ENCODE measurements around the gene PTPRS. TPM values are rescaled to one million over a fixed set of nuclear protein-coding genes. Genes with fewer than 3 reads are reported as not detected.

Gene PTPRS
- total RNA-seq, 1 donor from 2014 or later, result 167 TPM

GRCh38 chr19:5369962-5370367, 29.4 kb upstream of the PTPRS start:
- no peaks in the 10 kb centered on the region for H4K20me1 ChIP-seq (ENCODE audit: low read depth)
- peaks cover 14% of the 10 kb centered on the region for H3F3A ChIP-seq (ENCODE audit: low read depth)
- no peaks in the 10 kb centered on the region for H3K79me2 ChIP-seq (ENCODE audit: low read depth)
- H3K27me3 ChIP-seq, result peaks cover 59% of the 10 kb centered on the region
- no peak overlapping the region for H3K27ac ChIP-seq
- H3K9me3 ChIP-seq (ENCODE audit: low read depth), result no peaks in the 10 kb centered on the region
- H3K9ac ChIP-seq, result no peak overlapping the region
- no peak overlapping the region for H3K4me2 ChIP-seq
- TF ChIP-seq CTCF (IDR thresholded peaks at IDR 0.05) (peak; percentile 80), EZH2 (IDR thresholded peaks at IDR 0.05) (no peak)
- DNase-seq (ENCODE audit: low spot score), result peak; percentile 73
- H3K27ac Mint-ChIP-seq, result no peak overlapping the region
- H3K4me1 ChIP-seq, result peaks cover under 1% of the 10 kb centered on the region
- H3K27me3 Mint-ChIP-seq (ENCODE audit: insufficient read depth, low read depth), result peaks cover 6% of the 10 kb centered on the region
- no peak overlapping the region for H2AFZ ChIP-seq (replicated peaks)
- H3K36me3 ChIP-seq, result no peaks in the 10 kb centered on the region
- H3K4me1 Mint-ChIP-seq, result no peaks in the 10 kb centered on the region
- no peak overlapping the region for H3K4me3 Mint-ChIP-seq
- no peaks in the 10 kb centered on the region for H3K9me3 Mint-ChIP-seq
- H3K4me3 ChIP-seq, result no peak overlapping the region
- H3K36me3 Mint-ChIP-seq, result no peaks in the 10 kb centered on the region

GRCh38 chr19:5369304-5369703, 28.7 kb upstream of the PTPRS start:
- peaks cover 5% of the 10 kb centered on the region for H3K4me1 Mint-ChIP-seq
- Histone ChIP-seq H3K9me3 (ENCODE audit: low read depth) (no peaks in the 10 kb centered on the region), H3F3A (ENCODE audit: low read depth) (peaks cover 17% of the 10 kb centered on the region), H3K4me1 (peaks cover 5% of the 10 kb centered on the region), H4K20me1 (ENCODE audit: low read depth) (no peaks in the 10 kb centered on the region), H3K9ac (no peak overlapping the region), H3K27me3 (peaks cover 52% of the 10 kb centered on the region), H2AFZ (replicated peaks) (no peak overlapping the region), H3K4me3 (no peak overlapping the region), H3K4me2 (no peak overlapping the region), H3K27ac (no peak overlapping the region), H3K79me2 (ENCODE audit: low read depth) (no peaks in the 10 kb centered on the region), H3K36me3 (no peaks in the 10 kb centered on the region)
- no peak for TF ChIP-seq CTCF (IDR thresholded peaks at IDR 0.05)
- no peak overlapping the region for H3K27ac Mint-ChIP-seq
- no peak overlapping the region for H3K4me3 Mint-ChIP-seq
- no peaks in the 10 kb centered on the region for H3K9me3 Mint-ChIP-seq
- no peak for DNase-seq (ENCODE audit: low spot score)
- H3K27me3 Mint-ChIP-seq (ENCODE audit: insufficient read depth, low read depth), result peaks cover 6% of the 10 kb centered on the region
- no peaks in the 10 kb centered on the region for H3K36me3 Mint-ChIP-seq

GRCh38 chr19:5367530-5368133, 27.0 kb upstream of the PTPRS start:
- H3K27me3 Mint-ChIP-seq (ENCODE audit: insufficient read depth, low read depth), result no peaks in the 10 kb centered on the region
- H3K36me3 ChIP-seq, result no peaks in the 10 kb centered on the region

More at GRCh38 chr19:5367530-5368133, 27.0 kb upstream of the PTPRS start:
- DNase-seq (ENCODE audit: low spot score), result no peak
- H3K9me3 ChIP-seq (ENCODE audit: low read depth), result no peaks in the 10 kb centered on the region
- H2AFZ ChIP-seq (replicated peaks), result no peak overlapping the region
- H3K4me1 Mint-ChIP-seq, result peaks cover 7% of the 10 kb centered on the region
- no peak overlapping the region for H3K27ac ChIP-seq
- H4K20me1 ChIP-seq (ENCODE audit: low read depth), result no peaks in the 10 kb centered on the region
- H3K4me2 ChIP-seq, result no peak overlapping the region
- no peaks in the 10 kb centered on the region for H3K9me3 Mint-ChIP-seq
- H3K79me2 ChIP-seq (ENCODE audit: low read depth), result no peaks in the 10 kb centered on the region
- no peak overlapping the region for H3K27ac Mint-ChIP-seq
- no peaks in the 10 kb centered on the region for H3K36me3 Mint-ChIP-seq
- no peak overlapping the region for H3K4me3 Mint-ChIP-seq
- TF ChIP-seq EZH2phosphoT487 (IDR thresholded peaks at IDR 0.05), result no peak
- TF ChIP-seq EZH2 (IDR thresholded peaks at IDR 0.05), result no peak
- TF ChIP-seq CTCF (IDR thresholded peaks at IDR 0.05), result no peak
- peaks cover 14% of the 10 kb centered on the region for H3F3A ChIP-seq (ENCODE audit: low read depth)
- no peak overlapping the region for H3K4me3 ChIP-seq
- no peak overlapping the region for H3K9ac ChIP-seq
- peaks cover 39% of the 10 kb centered on the region for H3K27me3 ChIP-seq
- peaks cover 5% of the 10 kb centered on the region for H3K4me1 ChIP-seq

Data from neural progenitor cell (in vitro differentiated cells).